K562 (cell line): Measurements from ENCODE around the gene DNAJB6. TPM values are rescaled to one million over a fixed set of nuclear protein-coding genes. Genes with fewer than 3 reads are reported as not detected.

Source experiments
- CC2D1A ChIP-seq: fragments of 450-650 bp; IDR thresholded peaks from 2 replicates; pipeline ENCODE4 v1.6.1; 2017; ENCODE audit warnings: mild to moderate bottlenecking
- DMBX1 ChIP-seq: fragments of 250-450 bp; sonication (Bioruptor Pico); IDR thresholded peaks from 2 replicates; pipeline ENCODE4 v1.8.0; 2022; ENCODE audit warnings: inconsistent platforms, mild to moderate bottlenecking, moderate library complexity, borderline replicate concordance
- E2F3 ChIP-seq: fragments of 250-450 bp; sonication (Bioruptor Pico); IDR thresholded peaks from 2 replicates; pipeline ENCODE4 v1.4.0; 2020; ENCODE audit warnings: mild to moderate bottlenecking
- FOXK2 ChIP-seq, 2 experiments: fragments of 450-650 bp; IDR thresholded peaks in 1 of 2; conservative IDR thresholded peaks in 1 of 2; 2 replicates each; pipeline ENCODE4 v1.6.1; 2016; ENCODE audit warnings: low read depth in 2 of 2, mild to moderate bottlenecking in 1 of 2
- FOXM1 ChIP-seq, 2 experiments: fragments of 450-650 bp in 1 of 2; sonication (generic) in 1 of 2; formaldehyde crosslinking in 1 of 2; IDR thresholded peaks; 2 replicates each; pipeline versions ENCODE4 v1.6.1 to v1.9.0; 2017 to 2022; ENCODE audit warnings: low read depth in 2 of 2, mild to moderate bottlenecking in 2 of 2, missing genetic modification reagents in 1 of 2, moderate library complexity in 1 of 2
- GABPA ChIP-seq: fragments of 200-800 bp; sonication (Bioruptor generic); conservative IDR thresholded peaks from 2 replicates; pipeline ENCODE4 v1.6.1; 2016; ENCODE audit warnings: low read depth, missing genetic modification characterization, missing compliant biosample characterization
- KAT2B ChIP-seq: IDR thresholded peaks from one replicate; pipeline ENCODE4 v1.6.1; 2012; ENCODE audit warnings: low read depth, mild to moderate bottlenecking, control low read depth, inconsistent platforms, low read length, moderate library complexity
- MAZ ChIP-seq, 2 experiments: fragments of 450-650 bp in 1 of 2; sonication (generic) in 1 of 2; formaldehyde crosslinking; IDR thresholded peaks in 1 of 2; conservative IDR thresholded peaks in 1 of 2; 2 replicates each; pipeline versions ENCODE4 v1.4.0 to v1.5.0; 2020; ENCODE audit warnings: mild to moderate bottlenecking in 1 of 2, missing genetic modification reagents in 1 of 2
- MLLT1 ChIP-seq, 2 experiments: fragments of 450-650 bp; IDR thresholded peaks; 2 replicates each; pipeline ENCODE4 v1.6.1; 2016
- PHB ChIP-seq: fragments of 250-450 bp; sonication (Bioruptor Pico); IDR thresholded peaks from 2 replicates; pipeline ENCODE4 v1.5.0; 2021
- POLR2G ChIP-seq: fragments of 200-400 bp; formaldehyde crosslinking; IDR thresholded peaks from 2 replicates; pipeline ENCODE4 v1.6.1; 2017; ENCODE audit warnings: low read depth, mild to moderate bottlenecking, antibody characterized with exemption, low read length, moderate library complexity
- RBM25 ChIP-seq: fragments of 200-400 bp; formaldehyde crosslinking; IDR thresholded peaks from 2 replicates; pipeline ENCODE4 v1.6.1; 2018; ENCODE audit warnings: low read length, low read depth, moderate library complexity; ENCODE audit not compliant: severe bottlenecking
- SIRT6 ChIP-seq: IDR thresholded peaks from one replicate; pipeline ENCODE4 v1.6.1; 2012; ENCODE audit warnings: low read depth, mild to moderate bottlenecking, control low read depth, inconsistent platforms, low read length, moderate library complexity
- SMAD4 ChIP-seq: fragments of 250-450 bp; sonication (Bioruptor Pico); conservative IDR thresholded peaks from 2 replicates; pipeline ENCODE4 v1.8.0; 2021; ENCODE audit warnings: inconsistent platforms, mild to moderate bottlenecking, moderate library complexity
- STAT5A ChIP-seq: IDR thresholded peaks from 2 replicates; pipeline ENCODE4 v1.6.1; 2012; ENCODE audit warnings: low read length, inconsistent platforms, borderline replicate concordance
- SUPT5H ChIP-seq: fragments of 450-650 bp; IDR thresholded peaks from 2 replicates; pipeline ENCODE4 v1.6.1; 2016
- TCFL5 ChIP-seq: fragments of 250-450 bp; sonication (Bioruptor Pico); conservative IDR thresholded peaks from 2 replicates; pipeline ENCODE4 v1.6.1; 2021; ENCODE audit warnings: mild to moderate bottlenecking, moderate library complexity, matching md5 sums
- THAP7 ChIP-seq: fragments of 250-450 bp; sonication (Bioruptor Pico); IDR thresholded peaks from 2 replicates; pipeline ENCODE4 v1.5.0; 2021
- ZBTB17 ChIP-seq: fragments of 450-650 bp; formaldehyde crosslinking; IDR thresholded peaks from 2 replicates; pipeline ENCODE4 v1.4.0; 2020; ENCODE audit warnings: mild to moderate bottlenecking
- ZKSCAN1 ChIP-seq: fragments of 150-350 bp; IDR thresholded peaks from 2 replicates; pipeline ENCODE4 v1.6.1; 2016; ENCODE audit warnings: low read depth, low read length
- ZNF12 ChIP-seq: sonication (generic); formaldehyde crosslinking; IDR thresholded peaks from 2 replicates; pipeline ENCODE4 v1.4.0; 2020; ENCODE audit warnings: mild to moderate bottlenecking, missing genetic modification reagents
- ZNF133 ChIP-seq: fragments of 250-450 bp; sonication (Bioruptor Pico); IDR thresholded peaks from 2 replicates; pipeline ENCODE4 v1.4.0; 2020; ENCODE audit warnings: mild to moderate bottlenecking
- ZNF316 ChIP-seq: fragments of 450-650 bp; IDR thresholded peaks from 2 replicates; pipeline ENCODE4 v1.6.1; 2016
- ZNF79 ChIP-seq: fragments of 250-450 bp; sonication (Bioruptor Pico); IDR thresholded peaks from 2 replicates; pipeline ENCODE4 v1.4.0; 2020; ENCODE audit warnings: low read depth, mild to moderate bottlenecking, moderate library complexity
- ZSCAN29 ChIP-seq: fragments of 450-650 bp; IDR thresholded peaks from 2 replicates; pipeline ENCODE4 v1.6.1; 2017
- polyA plus RNA-seq, 8 experiments: library from polyadenylated mRNA; depleted of rRNA in 4 of 8; stranded (reverse) in 5 of 8; unstranded in 3 of 8; fragments of >200 nt; fragmentation: Nextera tagmentation in 2 of 8; fragmentation: Illumina TruSeq in 1 of 8; extraction: Ambion mirVana in 2 of 8; extraction: Trizol in 1 of 8; gene quantifications; 2 replicates each; pipeline versions ENCODE4 v1.2.1 to v1.2.3, GENCODE V29; 2011 to 2014; ENCODE audit warnings: inconsistent platforms in 1 of 8, missing spikeins in 1 of 8
- total RNA-seq, 7 experiments: library from RNA; depleted of rRNA in 6 of 7; stranded (reverse); fragments of >200 nt in 6 of 7; fragmentation: Illumina TruSeq in 2 of 7; extraction: Trizol in 2 of 7; gene quantifications; 2 replicates each; pipeline versions ENCODE4 v1.2.1 to v1.2.3, GENCODE V29; 2011 to 2021; ENCODE audit warnings: low replicate concordance in 1 of 7
- TF ChIP-seq, protein P1 (sequence below): sonication (generic); formaldehyde crosslinking; IDR thresholded peaks from 2 replicates; pipeline ENCODE4 v1.8.0; 2022; ENCODE audit warnings: mild to moderate bottlenecking, missing genetic modification reagents
- TF ChIP-seq, protein P2 (sequence below): fragments of 450-650 bp; formaldehyde crosslinking; IDR thresholded peaks from 2 replicates; pipeline ENCODE4 v1.4.0; 2020; ENCODE audit warnings: mild to moderate bottlenecking, moderate library complexity

DNAJB6 gene
- total and polyA plus RNA-seq, 9 of the 15 experiments (the other 6 are each of a cell fraction or from before 2014, with no cell fraction given) = 84.5 to 158 (median 135) TPM

GRCh38 chr7:157402911-157403534, 66.2 kb downstream of the DNAJB6 start (continued):
- peak; percentile 16 to 70; a peak in 1 of 4 replicates for TF ChIP-seq FOXK2 (conservative IDR thresholded peaks at IDR 0.05 in 1 of 2, IDR thresholded peaks at IDR 0.05 in 1 of 2; ENCODE audit: low read depth in 2 of 2)
- TF ChIP-seq KAT2B = no peak
- no peak for TF ChIP-seq GABPA
- no peak for TF ChIP-seq THAP7
- TF ChIP-seq STAT5A = peak; percentile 78
- no peak for TF ChIP-seq RBM25
- TF ChIP-seq ZNF133 (CRISPR knock-in tag) = no peak
- 0 out of 4 replicates have a peak, but pooled peaks of 1 of the 2 experiments have one; percentile 8 for TF ChIP-seq MLLT1 (IDR thresholded peaks at IDR 0.05)
- TF ChIP-seq, protein P1, sequence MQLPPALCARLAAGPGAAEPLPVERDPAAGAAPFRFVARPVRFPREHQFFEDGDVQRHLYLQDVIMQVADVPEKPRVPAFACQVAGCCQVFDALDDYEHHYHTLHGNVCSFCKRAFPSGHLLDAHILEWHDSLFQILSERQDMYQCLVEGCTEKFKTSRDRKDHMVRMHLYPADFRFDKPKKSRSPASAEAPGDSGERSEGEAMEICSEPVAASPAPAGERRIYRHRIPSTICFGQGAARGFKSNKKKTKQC (CRISPR knock-in tag) = no peak
- no peak for TF ChIP-seq E2F3 (CRISPR knock-in tag)
- TF ChIP-seq PHB (CRISPR knock-in tag) = no peak
- no peak for TF ChIP-seq ZNF12 (CRISPR knock-in tag)
- no peak for TF ChIP-seq ZNF79 (CRISPR knock-in tag)
- TF ChIP-seq SUPT5H = no peak
- TF ChIP-seq, protein P2, sequence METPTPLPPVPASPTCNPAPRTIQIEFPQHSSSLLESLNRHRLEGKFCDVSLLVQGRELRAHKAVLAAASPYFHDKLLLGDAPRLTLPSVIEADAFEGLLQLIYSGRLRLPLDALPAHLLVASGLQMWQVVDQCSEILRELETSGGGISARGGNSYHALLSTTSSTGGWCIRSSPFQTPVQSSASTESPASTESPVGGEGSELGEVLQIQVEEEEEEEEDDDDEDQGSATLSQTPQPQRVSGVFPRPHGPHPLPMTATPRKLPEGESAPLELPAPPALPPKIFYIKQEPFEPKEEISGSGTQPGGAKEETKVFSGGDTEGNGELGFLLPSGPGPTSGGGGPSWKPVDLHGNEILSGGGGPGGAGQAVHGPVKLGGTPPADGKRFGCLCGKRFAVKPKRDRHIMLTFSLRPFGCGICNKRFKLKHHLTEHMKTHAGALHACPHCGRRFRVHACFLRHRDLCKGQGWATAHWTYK (CRISPR knock-in tag) = no peak
- TF ChIP-seq SMAD4 (CRISPR knock-in tag) = peak; percentile 56
- TF ChIP-seq ZKSCAN1 = no peak
- TF ChIP-seq DMBX1 = no peak
- TF ChIP-seq ZSCAN29 = no peak; the same call in 1 of the 2 replicates
- peak; percentile 58 for TF ChIP-seq ZNF316
- TF ChIP-seq TCFL5 (CRISPR knock-in tag) = no peak
- no peak for TF ChIP-seq CC2D1A
- no peak for TF ChIP-seq SIRT6
- no peak; the same call in 1 of the 2 replicates for TF ChIP-seq FOXM1 (IDR thresholded peaks at IDR 0.05; ENCODE audit: low read depth)
- TF ChIP-seq FOXM1 (CRISPR knock-in tag; IDR thresholded peaks at IDR 0.05; ENCODE audit: low read depth) = no peak
- TF ChIP-seq POLR2G = no peak
- no peak for TF ChIP-seq MAZ (CRISPR knock-in tag; conservative IDR thresholded peaks at IDR 0.05 in 1 of 2, IDR thresholded peaks at IDR 0.05 in 1 of 2)
- TF ChIP-seq ZBTB17 = 0 out of 2 replicates have a peak, but pooled peaks have one; percentile 13
